Fibroblast of lung (primary cell): Measurements from ENCODE around the gene DOK1. TPM values are rescaled to one million over a fixed set of nuclear protein-coding genes. Genes with fewer than 3 reads are reported as not detected.

Experiments used
- DNase-seq, 2 donors: peaks; one replicate each; pipeline versions ENCODE4 v3.0.0 to v3.0.0-alpha.2; 2010; ENCODE audit warnings: low read depth in 2 of 2
- H2AFZ ChIP-seq: 2 replicates; pipeline ENCODE4 v1.5.1; 2012; ENCODE audit warnings: low read length, control low read depth, inconsistent platforms
- H3K27ac ChIP-seq: 2 replicates; pipeline ENCODE4 v1.5.1; 2011; ENCODE audit warnings: low read length, control low read depth; ENCODE audit not compliant: insufficient read depth
- H3K27me3 ChIP-seq: 2 replicates; pipeline ENCODE4 v1.5.1; 2011; ENCODE audit warnings: mild to moderate bottlenecking, low read length; ENCODE audit not compliant: control insufficient read depth, insufficient read depth
- H3K36me3 ChIP-seq: 2 replicates; pipeline ENCODE4 v1.5.1; 2011; ENCODE audit warnings: low read length; ENCODE audit not compliant: control insufficient read depth, insufficient read depth
- H3K4me1 ChIP-seq: 2 replicates; pipeline ENCODE4 v1.5.1; 2011; ENCODE audit warnings: low read length; ENCODE audit not compliant: control insufficient read depth, insufficient read depth; ENCODE audit errors: extremely low read depth
- H3K4me2 ChIP-seq: 2 replicates; pipeline ENCODE4 v1.5.1; 2011; ENCODE audit warnings: low read length, control low read depth; ENCODE audit not compliant: insufficient read depth; ENCODE audit errors: extremely low read depth
- H3K4me3 ChIP-seq, 4 experiments: fragments of 200-600 bp in 1 of 4; sonication (generic) in 1 of 4; replicated peaks in 1 of 4; 2 replicates each; pipeline ENCODE4 v1.5.1; 2011 to 2016; ENCODE audit warnings: low read length in 4 of 4, low read depth in 3 of 4, mild to moderate bottlenecking in 3 of 4, control low read depth in 2 of 4, inconsistent platforms in 1 of 4, mixed read lengths in 1 of 4; ENCODE audit not compliant: insufficient read depth in 1 of 4; ENCODE audit errors: control extremely low read depth in 1 of 4
- H3K79me2 ChIP-seq: 2 replicates; pipeline ENCODE4 v1.5.1; 2012; ENCODE audit warnings: mild to moderate bottlenecking, low read length, inconsistent platforms; ENCODE audit not compliant: control insufficient read depth, insufficient read depth
- H3K9ac ChIP-seq: 2 replicates; pipeline ENCODE4 v1.5.1; 2011; ENCODE audit warnings: mild to moderate bottlenecking, low read length, control low read depth; ENCODE audit not compliant: insufficient read depth
- H3K9me3 ChIP-seq: 2 replicates; pipeline ENCODE4 v1.5.1; 2012; ENCODE audit warnings: low read depth, low read length; ENCODE audit not compliant: control insufficient read depth, insufficient read depth
- H4K20me1 ChIP-seq: 2 replicates; pipeline ENCODE4 v1.5.1; 2011; ENCODE audit warnings: low read length; ENCODE audit not compliant: control insufficient read depth, insufficient read depth; ENCODE audit errors: extremely low read depth
- CTCF ChIP-seq, 2 donors: IDR thresholded peaks in 1 of 2; conservative IDR thresholded peaks in 1 of 2; 1 replicate in 1 of 2; 2 replicates in 1 of 2; pipeline ENCODE4 v1.5.1; 2011 to 2012; ENCODE audit warnings: low read length in 2 of 2, control low read depth in 1 of 2, inconsistent platforms in 1 of 2, low read depth in 1 of 2, mild to moderate bottlenecking in 1 of 2
- EZH2 ChIP-seq: IDR thresholded peaks from 2 replicates; pipeline ENCODE4 v1.5.1; 2012; ENCODE audit warnings: low read length, control low read depth, mild to moderate bottlenecking; ENCODE audit errors: missing control alignments
- polyA plus RNA-seq, 2 donors: library from polyadenylated mRNA; depleted of rRNA in 1 of 2; stranded (reverse) in 1 of 2; unstranded in 1 of 2; fragments of >200 nt; gene quantifications; 2 replicates each; pipeline ENCODE4 v1.2.1, GENCODE V29; 2011 to 2012; ENCODE audit warnings: missing spikeins in 1 of 2
- total RNA-seq: library from RNA; depleted of rRNA; stranded (reverse); fragments of >200 nt; gene quantifications from 2 replicates; pipeline ENCODE4 v1.2.1, GENCODE V29; 2014

Gene DOK1
- total and polyA plus RNA-seq, 2 donors (not counting 1 experiment from before 2014, with no cell fraction given), result 11.4 to 31.7 TPM

GRCh38 chr2:74556831-74557370 is 2.4 kb downstream of the DOK1 start:
- H3K27ac ChIP-seq, result no peak overlapping the region
- TF ChIP-seq CTCF (conservative IDR thresholded peaks at IDR 0.05 in 1 of 2, IDR thresholded peaks at IDR 0.05 in 1 of 2; ENCODE audit: low read depth in 1 of 2, low read length in 2 of 2), result no peak
- TF ChIP-seq EZH2, result no peak

GRCh38 chr2:74558284-74559230 is 4.0 kb downstream of the DOK1 start:
- Histone ChIP-seq H3K9ac (no peak overlapping the region), H3K4me1 (peaks cover 4% of the 10 kb centered on the region), H3K36me3 (peaks cover 4% of the 10 kb centered on the region), H2AFZ (no peak overlapping the region), H3K4me2 (no peak overlapping the region), H3K79me2 (peaks cover 3% of the 10 kb centered on the region), H4K20me1 (no peaks in the 10 kb centered on the region), H3K27me3 (no peaks in the 10 kb centered on the region), H3K9me3 (no peaks in the 10 kb centered on the region), H3K27ac (no peak overlapping the region), H3K4me3 (no peak overlapping the region)
- TF ChIP-seq CTCF (conservative IDR thresholded peaks at IDR 0.05 in 1 of 2, IDR thresholded peaks at IDR 0.05 in 1 of 2; ENCODE audit: low read depth in 1 of 2, low read length in 2 of 2) (no peak), EZH2 (no peak)
- no peak for DNase-seq

More at GRCh38 chr2:74556831-74557370, 2.4 kb downstream of the DOK1 start:
- Histone ChIP-seq H4K20me1 (no peaks in the 10 kb centered on the region), H3K4me1 (peaks cover 4% of the 10 kb centered on the region), H3K9me3 (no peaks in the 10 kb centered on the region), H3K4me2 (no peak overlapping the region), H3K9ac (no peak overlapping the region), H3K36me3 (peaks cover 4% of the 10 kb centered on the region), H3K79me2 (peaks cover 3% of the 10 kb centered on the region), H3K27me3 (no peaks in the 10 kb centered on the region), H2AFZ (no peak overlapping the region), H3K4me3 (no peak overlapping the region)
- no peak for DNase-seq

- Histone ChIP-seq H3K4me1 (peaks cover 6% of the 10 kb centered on the region), H3K9ac (no peak overlapping the region), H3K9me3 (no peaks in the 10 kb centered on the region), H3K79me2 (peaks cover 3% of the 10 kb centered on the region), H2AFZ (no peak overlapping the region), H3K4me2 (no peak overlapping the region), H3K36me3 (peaks cover 4% of the 10 kb centered on the region), H3K27me3 (no peaks in the 10 kb centered on the region), H3K4me3 (no peak overlapping the region), H3K27ac (no peak overlapping the region), H4K20me1 (no peaks in the 10 kb centered on the region)
- no peak for DNase-seq
- no peak for TF ChIP-seq CTCF (conservative IDR thresholded peaks at IDR 0.05 in 1 of 2, IDR thresholded peaks at IDR 0.05 in 1 of 2; ENCODE audit: low read depth in 1 of 2, low read length in 2 of 2)
- no peak for TF ChIP-seq EZH2
Measured at GRCh38 chr2:74559912-74560311, 5.4 kb downstream of the DOK1 start.
